NT2/D1 (cell line): Measurements from ENCODE around the gene PACS2.

Experiments used
- YY1 ChIP-seq: IDR thresholded peaks from 2 replicates; pipeline ENCODE4 v1.6.1; 2011; ENCODE audit not compliant: insufficient read length, insufficient read depth
- ZNF274 ChIP-seq: IDR thresholded peaks from 2 replicates; pipeline ENCODE4 v1.6.1; 2011; ENCODE audit warnings: mild to moderate bottlenecking, low read depth, low read length

GRCh38 chr14:105322791-105323556 is 8.4 kb downstream of the PACS2 start:
- TF ChIP-seq ZNF274 (no peak), YY1 (no peak)
